ENCODE data around the gene USP32.
"Not testable (repeated sequence)": the region's sequence is repeated elsewhere in the genome, so short reads cannot be mapped to it uniquely, and the experiment has no call there.

USP32 gene

GRCh38 chr17:60351012-60351695 lies 40.8 kb downstream of the USP32 start:
- no peak for DNase-seq (ENCODE audit: low read depth, low spot score)
- H3K4me3 ChIP-seq (ENCODE audit: low read depth, low read length), result no peak overlapping the region
- TF ChIP-seq CTCF (IDR thresholded peaks at IDR 0.05; ENCODE audit: low read depth, low read length), result no peak
- in situ Hi-C loops (cut with HindIII; ENCODE audit: low sequenced_read_pairs), result no loop called here

GRCh38 chr17:60348616-60349015 lies 43.3 kb downstream of the USP32 start:
- no peak overlapping the region for H3K4me3 ChIP-seq (ENCODE audit: low read depth, low read length)
- no peak for DNase-seq (ENCODE audit: low read depth, low spot score)
- in situ Hi-C loops (cut with HindIII; ENCODE audit: low sequenced_read_pairs), result no loop called here
- no peak for TF ChIP-seq CTCF (IDR thresholded peaks at IDR 0.05; ENCODE audit: low read depth, low read length)

GRCh38 chr17:60345233-60345632 lies 46.7 kb downstream of the USP32 start:
- in situ Hi-C loops (cut with HindIII; ENCODE audit: low sequenced_read_pairs), result no loop called here
- no peak for TF ChIP-seq CTCF (IDR thresholded peaks at IDR 0.05; ENCODE audit: low read depth, low read length)
- no peak for DNase-seq (ENCODE audit: low read depth, low spot score)
- H3K4me3 ChIP-seq (ENCODE audit: low read depth, low read length), result no peak overlapping the region

- in situ Hi-C loops (cut with HindIII; ENCODE audit: low sequenced_read_pairs); DNase-seq (ENCODE audit: low read depth, low spot score); H3K4me3 ChIP-seq (ENCODE audit: low read depth, low read length): not testable (repeated sequence)
Measured at GRCh38 chr17:60342492-60342891, 49.4 kb downstream of the USP32 start.

GRCh38 chr17:60335289-60335688 lies 56.6 kb downstream of the USP32 start:
- no peak for DNase-seq (ENCODE audit: low read depth, low spot score)
- no peak for TF ChIP-seq CTCF (IDR thresholded peaks at IDR 0.05; ENCODE audit: low read depth, low read length)
- no peak overlapping the region for H3K4me3 ChIP-seq (ENCODE audit: low read depth, low read length)
- in situ Hi-C loops (cut with HindIII; ENCODE audit: low sequenced_read_pairs), result no loop called here

- no peak overlapping the region for H3K4me3 ChIP-seq (ENCODE audit: low read depth, low read length)
- TF ChIP-seq CTCF (IDR thresholded peaks at IDR 0.05; ENCODE audit: low read depth, low read length), result no peak
- in situ Hi-C loops (cut with HindIII; ENCODE audit: low sequenced_read_pairs), result no loop called here
- DNase-seq (ENCODE audit: low read depth, low spot score), result no peak
Measured at GRCh38 chr17:60333628-60334031, 58.3 kb downstream of the USP32 start.

- DNase-seq (ENCODE audit: low read depth, low spot score); in situ Hi-C loops (cut with HindIII; ENCODE audit: low sequenced_read_pairs); H3K4me3 ChIP-seq (ENCODE audit: low read depth, low read length): not testable (repeated sequence)
Measured at GRCh38 chr17:60333072-60333471, 58.9 kb downstream of the USP32 start.

- no peak for DNase-seq (ENCODE audit: low read depth, low spot score)
- in situ Hi-C loops (cut with HindIII; ENCODE audit: low sequenced_read_pairs), result no loop called here
- no peak for TF ChIP-seq CTCF (IDR thresholded peaks at IDR 0.05; ENCODE audit: low read depth, low read length)
- no peak overlapping the region for H3K4me3 ChIP-seq (ENCODE audit: low read depth, low read length)
Measured at GRCh38 chr17:60332574-60332973, 59.4 kb downstream of the USP32 start.

Data from astrocyte of the spinal cord (primary cell).